ENCODE results near the gene PIGR.

Gene PIGR

GRCh38 chr1:206946261-206946660 is at the start of gene PIGR:
Gene PIGR, minus strand, starts transcription at chr1:206946466. Its CDS starts 5,935 bp downstream, at chr1:206940531.
- DNase-seq (ENCODE audit: low read depth in 2 of 2) = no peak

GRCh38 chr1:206992790-206993189 is 46.5 kb upstream of the PIGR start:
- no peak for DNase-seq (ENCODE audit: low read depth in 2 of 2)

GRCh38 chr1:206987873-206988272 is 41.6 kb upstream of the PIGR start:
- no peak for DNase-seq (ENCODE audit: low read depth in 2 of 2)

GRCh38 chr1:206986885-206987284 is 40.6 kb upstream of the PIGR start:
- no peak for DNase-seq (ENCODE audit: low read depth in 2 of 2)

GRCh38 chr1:206986402-206986801 is 40.1 kb upstream of the PIGR start:
- DNase-seq (ENCODE audit: low read depth in 2 of 2) = no peak

DNA sequence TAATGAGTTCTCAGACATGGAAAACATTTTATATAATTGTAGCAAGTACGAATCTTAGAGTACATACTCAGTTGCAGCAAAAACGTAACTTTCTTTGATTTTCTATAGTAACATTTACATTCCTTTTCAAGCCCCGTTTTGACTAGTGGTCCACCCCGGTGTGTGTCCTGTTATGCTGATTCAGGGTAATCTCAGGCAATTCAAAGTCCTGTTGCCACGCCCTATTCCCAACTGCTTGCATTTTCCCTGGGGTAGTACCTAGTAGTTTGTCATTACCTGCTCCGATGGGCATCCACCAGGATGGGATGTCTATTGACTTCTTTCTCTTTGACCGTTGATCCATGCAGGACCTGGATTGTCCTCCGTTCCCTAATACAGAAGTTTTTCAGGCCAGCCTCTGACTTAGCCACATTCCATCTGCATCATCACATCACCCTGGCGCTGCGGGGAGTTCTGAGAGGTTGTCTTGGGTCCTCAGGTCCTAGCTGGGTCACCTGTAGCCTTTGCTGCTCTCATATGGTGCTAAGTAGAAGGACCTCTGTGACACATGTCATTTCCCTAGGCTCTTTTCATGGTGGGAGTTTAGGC is 39.0 kb upstream of the PIGR start:
- no peak for DNase-seq (ENCODE audit: low read depth in 2 of 2)

DNA sequence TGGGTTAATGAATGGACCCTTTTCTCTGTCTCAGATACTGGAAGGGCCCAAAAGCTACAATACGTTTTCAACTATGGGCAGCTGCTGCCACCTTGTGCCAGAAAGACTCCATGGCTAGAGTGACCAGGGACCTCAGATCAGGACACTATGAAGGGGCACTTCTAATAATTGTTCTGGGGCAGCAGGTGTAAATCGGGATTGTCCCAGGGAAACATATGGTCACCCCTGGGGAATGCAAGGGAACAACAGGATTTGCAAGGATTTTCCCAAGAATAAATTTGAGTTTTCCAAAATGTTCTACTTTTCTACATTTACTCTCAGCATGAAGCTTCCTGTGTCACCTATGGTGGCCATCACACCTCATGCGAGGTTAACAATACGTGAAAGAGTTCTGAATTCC is 36.0 kb upstream of the PIGR start:
- peak; percentile 19 to 34 for DNase-seq (ENCODE audit: low read depth in 2 of 2)

- DNase-seq (ENCODE audit: low read depth in 2 of 2) = no peak
Observed at GRCh38 chr1:206979379-206980043, 33.2 kb upstream of the PIGR start.

DNA sequence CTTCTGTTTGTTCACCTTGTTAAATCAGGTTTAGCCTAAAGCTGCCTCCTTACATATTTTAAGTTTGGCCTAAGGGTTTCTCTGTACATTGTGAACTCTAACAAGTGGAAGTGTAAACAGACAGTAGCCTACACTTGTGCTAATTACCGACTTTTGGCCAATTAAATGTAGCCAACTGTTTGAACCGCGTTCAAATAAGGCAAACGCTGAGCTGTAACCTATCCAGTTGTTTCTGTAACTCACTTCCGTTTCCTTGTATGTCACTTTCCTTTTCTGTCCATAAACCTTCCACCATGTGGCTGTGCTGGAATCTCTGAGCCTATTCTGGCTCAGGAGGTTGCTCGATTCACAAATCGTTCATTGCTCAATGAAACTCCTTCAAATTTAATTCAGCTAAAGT is 32.0 kb upstream of the PIGR start:
- no peak for DNase-seq (ENCODE audit: low read depth in 2 of 2)

DNA sequence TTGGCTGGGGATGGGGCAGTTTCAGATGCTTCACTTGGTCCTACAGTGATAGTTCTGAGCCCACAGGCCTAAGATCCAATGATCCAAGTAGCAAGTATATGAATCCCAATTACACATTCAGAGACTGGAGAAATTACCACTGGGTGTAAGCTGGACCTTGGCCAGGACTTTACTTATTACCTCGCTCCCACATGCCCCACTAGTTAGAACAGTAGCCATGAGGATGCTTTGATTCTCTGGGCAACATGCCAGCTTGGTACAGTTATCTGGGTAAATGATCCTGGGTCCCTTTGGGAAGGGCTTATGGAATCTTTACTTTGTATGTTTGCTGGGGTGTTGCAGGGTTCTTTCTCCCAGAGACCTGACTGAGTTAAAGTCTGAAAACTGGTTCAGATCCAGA is 29.0 kb upstream of the PIGR start:
- DNase-seq (ENCODE audit: low read depth in 2 of 2) = no peak

GRCh38 chr1:206974140-206974539 is 27.9 kb upstream of the PIGR start:
- no peak for DNase-seq (ENCODE audit: low read depth in 2 of 2)

DNA sequence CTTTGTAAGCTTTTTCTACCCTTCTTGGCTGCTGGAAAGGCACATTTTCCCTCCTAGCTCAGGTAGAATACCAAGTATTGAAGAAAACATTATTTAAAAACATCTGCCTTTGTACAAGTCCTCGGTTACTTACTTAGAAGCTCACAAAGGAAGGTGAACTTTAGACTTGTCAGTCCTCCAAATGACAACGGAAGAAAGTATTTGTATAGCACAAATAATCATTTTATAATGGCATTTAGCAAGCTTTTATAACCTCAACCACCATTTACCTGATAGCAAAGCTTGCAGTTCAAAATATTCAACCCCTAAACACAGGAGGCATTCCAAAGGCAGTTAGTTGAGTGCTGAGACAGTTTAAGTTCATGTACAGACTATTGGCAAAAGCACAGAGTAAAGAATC is 26.5 kb upstream of the PIGR start:
- no peak for DNase-seq (ENCODE audit: low read depth in 2 of 2)

GRCh38 chr1:206971029-206971655 is 24.9 kb upstream of the PIGR start:
- no peak for DNase-seq (ENCODE audit: low read depth in 2 of 2)

GRCh38 chr1:206970446-206970845 is 24.2 kb upstream of the PIGR start, which contains the start of gene FCAMR:
Gene FCAMR, minus strand, starts transcription at chr1:206970460. Its CDS starts 335 bp downstream, at chr1:206970125.
- no peak for DNase-seq (ENCODE audit: low read depth in 2 of 2)

GRCh38 chr1:206969090-206969489 is 22.8 kb upstream of the PIGR start:
- DNase-seq (ENCODE audit: low read depth in 2 of 2) = no peak

GRCh38 chr1:206967096-206967849 is 21.0 kb upstream of the PIGR start:
- no peak for DNase-seq (ENCODE audit: low read depth in 2 of 2)

- DNase-seq (ENCODE audit: low read depth in 2 of 2) = no peak
Observed at GRCh38 chr1:206965781-206966180, 19.5 kb upstream of the PIGR start.

DNA sequence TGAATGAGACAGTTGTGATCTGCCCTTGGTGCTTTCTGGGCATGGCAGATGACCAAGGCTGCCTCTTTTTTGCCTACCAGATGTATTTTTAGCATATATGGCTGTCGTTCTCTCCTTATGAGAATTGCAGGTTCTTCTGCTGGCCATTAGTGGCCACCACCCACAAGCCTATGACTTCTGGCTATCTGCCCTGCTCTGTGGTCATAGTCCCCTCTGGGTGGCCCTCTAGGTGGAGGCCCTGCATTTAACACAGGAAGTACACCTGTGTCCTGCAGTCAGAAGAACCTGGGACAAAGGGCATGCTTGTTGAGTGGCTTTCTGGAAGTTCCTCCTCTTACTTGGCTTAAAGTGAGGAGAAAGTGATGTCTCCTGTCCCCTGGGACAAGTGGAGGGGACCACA is 17.5 kb upstream of the PIGR start:
- DNase-seq (ENCODE audit: low read depth in 2 of 2) = no peak

GRCh38 chr1:206963119-206963712 is 16.9 kb upstream of the PIGR start:
- DNase-seq (ENCODE audit: low read depth in 2 of 2) = no peak

DNA sequence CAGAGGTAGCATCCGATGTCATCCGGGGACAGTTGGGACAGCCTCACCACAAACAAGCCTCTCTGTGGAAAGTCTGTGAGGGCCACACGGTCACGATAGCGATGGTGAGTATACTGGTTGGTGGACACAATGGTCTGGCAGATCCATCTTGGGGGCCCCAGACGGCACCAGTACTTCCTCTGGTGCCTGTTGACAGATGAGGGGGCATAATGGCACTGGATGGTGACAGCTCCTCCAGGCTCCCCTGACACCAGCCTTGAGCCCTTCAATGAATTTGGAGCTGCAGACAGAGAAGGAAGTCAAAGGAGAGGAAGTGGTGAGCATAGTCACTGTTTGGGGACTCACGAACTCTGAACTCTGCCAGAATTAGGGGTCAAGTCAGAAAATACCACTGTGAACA is 16.0 kb upstream of the PIGR start:
- no peak for DNase-seq (ENCODE audit: low read depth in 2 of 2)

- no peak for DNase-seq (ENCODE audit: low read depth in 2 of 2)
Observed at GRCh38 chr1:206961668-206962067, 15.4 kb upstream of the PIGR start.
